ENCODE results near the gene SUSD4. TPM values are rescaled to one million over a fixed set of nuclear protein-coding genes. Genes with fewer than 3 reads are reported as not detected.

SUSD4 gene
- total RNA-seq, 1 experiment from 2014 or later: 2.3 TPM

DNA sequence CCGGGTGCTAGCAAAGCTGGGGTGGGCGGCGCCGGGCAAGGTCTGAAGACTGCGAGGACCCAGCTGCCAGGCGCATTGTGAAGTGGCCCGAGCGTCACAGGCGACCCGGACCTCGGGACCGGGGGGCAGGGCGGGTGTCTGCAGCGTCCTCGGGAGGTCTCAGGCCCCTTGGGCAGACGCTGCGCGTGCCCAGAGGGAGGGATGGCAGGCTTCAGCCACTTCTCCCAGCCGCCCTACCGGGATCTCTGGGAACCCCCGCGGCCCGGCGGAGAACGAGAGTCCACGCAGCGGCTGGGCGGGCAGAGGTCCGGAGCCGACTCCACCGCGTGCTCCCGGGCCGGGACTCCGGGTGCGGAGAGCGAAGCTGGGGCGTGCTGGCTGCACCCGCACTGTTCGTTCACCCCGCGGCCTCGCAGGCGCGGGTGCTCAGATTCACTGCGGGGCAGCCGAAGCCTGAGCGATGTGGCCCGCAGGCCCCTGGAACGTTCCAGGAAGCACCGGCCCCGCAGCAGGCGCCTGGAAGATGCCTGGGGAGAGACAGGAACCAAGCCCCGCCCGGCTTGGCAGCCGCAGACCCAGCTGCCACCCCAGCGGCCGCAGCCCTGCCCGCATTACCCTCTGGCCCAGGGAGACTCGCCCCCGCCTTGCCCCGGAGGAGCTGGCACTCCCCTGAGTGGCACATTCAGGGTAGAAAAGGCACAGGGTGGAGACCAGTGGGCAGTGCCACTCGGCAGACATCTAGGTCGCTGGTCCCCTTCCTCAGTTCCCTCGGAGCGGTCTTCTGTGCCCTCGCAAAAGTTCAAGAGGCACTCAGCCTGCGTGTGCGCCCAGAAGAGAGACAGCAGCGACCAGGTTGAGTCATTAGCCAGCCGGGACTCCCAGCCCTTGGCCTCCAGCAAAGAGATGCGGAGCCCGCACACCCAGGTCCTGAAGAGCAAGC lies 29.6 kb upstream of the SUSD4 start, which contains the start of gene CCDC185:
Gene CCDC185 (plus strand): TSS at position 141 of the 940 bp plus-strand sequence. CDS start 61 bp downstream, at position 202.
- intact Hi-C loops (cut with micrococcal nuclease): no loop called here
- no peaks in the 10 kb centered on the region for H3K36me3 Mint-ChIP-seq (ENCODE audit: insufficient read depth, unreplicated experiment)
- H3K4me1 Mint-ChIP-seq (ENCODE audit: insufficient read depth, unreplicated experiment): no peaks in the 10 kb centered on the region
- peak; percentile 38 for DNase-seq (ENCODE audit: unreplicated experiment)
- peaks cover 16% of the 10 kb centered on the region for H3K27me3 Mint-ChIP-seq (ENCODE audit: insufficient read depth, unreplicated experiment)
- H3K27ac Mint-ChIP-seq (ENCODE audit: low read depth, unreplicated experiment): no peak within 1 kb of the TSS
- ChIA-PET CTCF (no interaction called here), POLR2A (interaction anchor here (0.6 to 1.0 kb wide), 4 partner anchors 30 to 375 kb away, joined by 3 read pairs; no protein-coding TSS in a partner anchor)
- peak within 1 kb of the TSS; percentile 35 for H3K4me3 Mint-ChIP-seq (ENCODE audit: unreplicated experiment)
- TF ChIP-seq, protein P1, sequence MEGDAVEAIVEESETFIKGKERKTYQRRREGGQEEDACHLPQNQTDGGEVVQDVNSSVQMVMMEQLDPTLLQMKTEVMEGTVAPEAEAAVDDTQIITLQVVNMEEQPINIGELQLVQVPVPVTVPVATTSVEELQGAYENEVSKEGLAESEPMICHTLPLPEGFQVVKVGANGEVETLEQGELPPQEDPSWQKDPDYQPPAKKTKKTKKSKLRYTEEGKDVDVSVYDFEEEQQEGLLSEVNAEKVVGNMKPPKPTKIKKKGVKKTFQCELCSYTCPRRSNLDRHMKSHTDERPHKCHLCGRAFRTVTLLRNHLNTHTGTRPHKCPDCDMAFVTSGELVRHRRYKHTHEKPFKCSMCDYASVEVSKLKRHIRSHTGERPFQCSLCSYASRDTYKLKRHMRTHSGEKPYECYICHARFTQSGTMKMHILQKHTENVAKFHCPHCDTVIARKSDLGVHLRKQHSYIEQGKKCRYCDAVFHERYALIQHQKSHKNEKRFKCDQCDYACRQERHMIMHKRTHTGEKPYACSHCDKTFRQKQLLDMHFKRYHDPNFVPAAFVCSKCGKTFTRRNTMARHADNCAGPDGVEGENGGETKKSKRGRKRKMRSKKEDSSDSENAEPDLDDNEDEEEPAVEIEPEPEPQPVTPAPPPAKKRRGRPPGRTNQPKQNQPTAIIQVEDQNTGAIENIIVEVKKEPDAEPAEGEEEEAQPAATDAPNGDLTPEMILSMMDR (IDR thresholded peaks at IDR 0.05; ENCODE audit: unreplicated experiment): no peak
- BruUV-seq (replicated peaks): no TSS peak
- H3K9me3 Mint-ChIP-seq (ENCODE audit: unreplicated experiment): no peaks in the 10 kb centered on the region

DNA sequence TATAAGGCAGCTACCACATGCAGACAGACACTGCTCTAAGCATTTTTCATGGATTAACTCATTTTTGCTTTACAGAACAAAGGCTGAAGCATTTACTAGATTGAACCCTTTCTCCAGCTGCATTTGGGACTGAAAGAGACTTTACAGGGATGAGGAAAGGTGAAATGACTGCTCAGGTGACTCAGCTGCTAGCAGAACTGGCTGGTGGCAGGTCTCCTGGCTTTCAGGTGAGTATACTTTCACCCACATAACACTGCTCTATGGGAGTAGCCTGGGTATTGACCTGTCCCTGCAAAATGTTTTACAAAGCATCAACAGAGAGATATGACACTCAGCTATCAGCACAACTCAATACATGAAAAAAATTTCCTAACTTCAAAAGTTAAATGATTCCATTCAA lies 26.6 kb upstream of the SUSD4 start:
- Mint-ChIP-seq H3K27ac (ENCODE audit: low read depth, unreplicated experiment) (no peak overlapping the region), H3K27me3 (ENCODE audit: insufficient read depth, unreplicated experiment) (peaks cover 16% of the 10 kb centered on the region), H3K36me3 (ENCODE audit: insufficient read depth, unreplicated experiment) (no peaks in the 10 kb centered on the region), H3K4me3 (ENCODE audit: unreplicated experiment) (no peak overlapping the region), H3K4me1 (ENCODE audit: insufficient read depth, unreplicated experiment) (no peaks in the 10 kb centered on the region), H3K9me3 (ENCODE audit: unreplicated experiment) (no peaks in the 10 kb centered on the region)
- POLR2A ChIA-PET: interaction anchor here (1.3 to 1.4 kb wide), 2 partner anchors 11 to 12 kb away, joined by 3 read pairs; no protein-coding TSS in a partner anchor
- CTCF ChIA-PET: interaction anchor here (0.6 to 0.7 kb wide), 2 partner anchors 63 to 277 kb away, joined by 3 read pairs; no protein-coding TSS in a partner anchor
- TF ChIP-seq, protein P1 (IDR thresholded peaks at IDR 0.05; ENCODE audit: unreplicated experiment): no peak
- DNase-seq (ENCODE audit: unreplicated experiment): no peak
- BruUV-seq (replicated peaks): no TSS peak
- intact Hi-C loops (cut with micrococcal nuclease): no loop called here

DNA sequence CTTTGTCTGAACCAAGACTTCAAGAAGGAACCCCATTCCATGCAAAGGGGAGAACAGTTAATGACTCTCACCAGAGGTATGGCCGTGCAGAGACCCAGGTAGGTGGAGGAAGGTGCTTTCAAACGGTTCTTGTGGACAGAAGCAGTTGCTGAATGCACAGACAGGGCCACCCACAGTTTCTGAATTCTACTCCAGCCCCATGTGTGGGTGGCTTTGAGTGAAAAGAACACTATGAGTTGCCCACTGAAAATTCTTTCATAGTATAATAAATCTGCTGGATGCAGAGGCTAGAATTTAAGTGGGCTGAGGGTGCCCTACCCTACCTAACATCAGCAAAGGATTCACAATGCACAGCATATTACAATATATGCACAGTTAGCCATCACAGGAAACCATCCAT lies 22.0 kb upstream of the SUSD4 start:
- H3K36me3 Mint-ChIP-seq (ENCODE audit: insufficient read depth, unreplicated experiment): no peaks in the 10 kb centered on the region
- no peaks in the 10 kb centered on the region for H3K27me3 Mint-ChIP-seq (ENCODE audit: insufficient read depth, unreplicated experiment)
- no TSS peak for BruUV-seq (replicated peaks)
- ChIA-PET CTCF (interaction anchor here (1.1 kb wide), 1 partner anchor 263 kb away, joined by 3 read pairs; no protein-coding TSS in a partner anchor), POLR2A (no interaction called here)
- no peak for DNase-seq (ENCODE audit: unreplicated experiment)
- H3K27ac Mint-ChIP-seq (ENCODE audit: low read depth, unreplicated experiment): no peak overlapping the region
- no peaks in the 10 kb centered on the region for H3K9me3 Mint-ChIP-seq (ENCODE audit: unreplicated experiment)
- TF ChIP-seq, protein P1 (IDR thresholded peaks at IDR 0.05; ENCODE audit: unreplicated experiment): no peak
- H3K4me1 Mint-ChIP-seq (ENCODE audit: insufficient read depth, unreplicated experiment): no peaks in the 10 kb centered on the region
- intact Hi-C loops (cut with micrococcal nuclease): no loop called here
- no peak overlapping the region for H3K4me3 Mint-ChIP-seq (ENCODE audit: unreplicated experiment)

DNA sequence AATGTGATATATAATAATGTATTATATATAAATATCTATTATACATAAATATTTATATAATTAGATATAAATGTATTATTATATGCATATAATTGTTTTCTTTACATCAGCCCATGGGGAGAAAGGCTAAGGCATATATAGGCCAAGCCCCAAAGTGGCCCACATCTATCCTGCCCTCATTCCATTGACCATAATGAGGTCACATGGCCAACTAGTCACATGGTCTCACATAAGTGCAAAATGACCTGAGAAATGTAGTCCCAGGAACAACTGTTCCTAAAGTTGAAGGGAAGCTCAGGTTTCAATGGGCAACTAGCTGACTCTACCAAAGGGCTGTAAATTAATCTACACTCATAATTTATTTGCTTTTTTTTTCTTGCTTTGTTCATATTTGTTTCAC lies 14.8 kb upstream of the SUSD4 start:
- H3K36me3 Mint-ChIP-seq (ENCODE audit: insufficient read depth, unreplicated experiment): no peaks in the 10 kb centered on the region
- ChIA-PET CTCF (interaction anchor here (0.6 to 1.6 kb wide), 4 partner anchors 162 to 255 kb away, joined by 3 to 4 read pairs (median 3); no protein-coding TSS in a partner anchor), POLR2A (interaction anchor here (0.6 to 1.1 kb wide), 3 partner anchors 10 to 1068 kb away, joined by 3 to 6 read pairs (median 3); no protein-coding TSS in a partner anchor)
- no peak overlapping the region for H3K4me3 Mint-ChIP-seq (ENCODE audit: unreplicated experiment)
- intact Hi-C loops (cut with micrococcal nuclease): no loop called here
- no peak for DNase-seq (ENCODE audit: unreplicated experiment)
- peaks cover 11% of the 10 kb centered on the region for H3K27me3 Mint-ChIP-seq (ENCODE audit: insufficient read depth, unreplicated experiment)
- BruUV-seq (replicated peaks): no TSS peak
- H3K9me3 Mint-ChIP-seq (ENCODE audit: unreplicated experiment): peaks cover 15% of the 10 kb centered on the region
- no peak overlapping the region for H3K27ac Mint-ChIP-seq (ENCODE audit: low read depth, unreplicated experiment)
- TF ChIP-seq, protein P1 (IDR thresholded peaks at IDR 0.05; ENCODE audit: unreplicated experiment): no peak
- H3K4me1 Mint-ChIP-seq (ENCODE audit: insufficient read depth, unreplicated experiment): no peaks in the 10 kb centered on the region
